NCI-H1694 treated with DMSO at 0.1 percent for 48 hours (cell line): ENCODE data around the gene KITLG.
"Not testable (repeated sequence)": the region's sequence is repeated elsewhere in the genome, so short reads cannot be mapped to it uniquely, and the experiment has no call there.

Experiments used
- DNase-seq: peaks from one replicate; lab custom pipeline; 2025; lab: John Stamatoyannopoulos, UW

Gene KITLG

DNA sequence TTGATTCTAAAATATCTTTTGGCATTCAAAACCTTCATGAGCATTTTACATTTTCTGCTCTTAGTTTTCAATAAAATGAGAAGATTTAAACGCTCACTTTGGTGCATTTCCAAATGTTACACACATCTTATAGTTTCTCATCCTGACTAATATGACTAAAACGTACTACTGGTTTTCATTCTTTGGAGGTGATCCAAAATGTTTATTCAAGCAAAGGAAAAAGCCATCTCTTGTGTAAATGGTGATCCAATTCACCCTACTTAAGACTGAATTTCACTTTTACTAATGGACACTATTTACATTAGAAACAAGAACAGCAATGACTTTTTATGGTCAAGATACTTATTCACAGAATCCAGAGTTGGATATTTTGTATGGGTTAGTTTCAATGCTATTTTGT lies 86.6 kb downstream of the KITLG start:
- DNase-seq: no peak

DNA sequence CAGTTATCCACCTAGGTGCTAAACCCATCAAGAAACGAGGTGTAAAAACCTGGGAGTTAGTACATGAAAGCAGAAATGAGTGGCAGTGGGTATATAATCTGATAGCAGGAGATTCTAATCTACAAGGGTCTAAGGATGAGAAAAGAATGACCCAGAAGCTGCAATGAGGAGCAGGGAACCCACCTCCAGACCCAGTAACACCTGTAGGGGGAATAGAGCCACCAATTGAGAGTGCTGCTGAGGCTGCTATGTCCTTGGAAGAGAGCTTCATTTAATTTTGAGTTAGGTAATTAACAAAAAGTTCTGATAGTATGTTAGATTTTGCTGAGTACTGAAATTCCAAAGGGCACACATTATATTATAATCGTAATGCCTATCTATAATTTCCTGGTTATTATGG lies 89.8 kb downstream of the KITLG start:
- DNase-seq: no peak

GRCh38 chr12:88472775-88473174 lies 107.5 kb downstream of the KITLG start:
- DNase-seq: no peak

GRCh38 chr12:88472248-88472647 lies 108.0 kb downstream of the KITLG start:
- no peak for DNase-seq

GRCh38 chr12:88471331-88472045 lies 108.8 kb downstream of the KITLG start:
- no peak for DNase-seq

DNA sequence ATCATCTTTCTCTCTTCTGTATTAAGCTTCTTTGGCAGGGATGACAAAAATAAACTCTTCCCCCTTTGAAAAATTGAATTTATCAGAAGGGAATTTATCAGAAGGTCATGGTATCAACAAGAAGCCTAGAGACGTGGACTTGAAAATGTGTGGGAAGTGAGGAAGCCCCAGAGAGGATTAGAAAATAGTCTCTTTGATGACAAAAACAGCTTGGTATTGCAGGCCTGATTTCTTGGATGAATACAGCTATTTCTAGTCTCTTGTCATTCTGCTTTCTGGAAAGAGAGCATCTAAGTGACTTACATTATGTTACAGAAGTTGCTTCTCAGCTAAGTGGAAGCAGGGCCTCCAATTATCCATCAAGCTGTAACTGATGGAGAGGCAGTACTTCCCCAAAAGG lies 111.1 kb downstream of the KITLG start:
- DNase-seq: no peak

- DNase-seq: no peak
These were observed 111.7 kb downstream of the KITLG start for GRCh38 chr12:88468581-88468980.

DNA sequence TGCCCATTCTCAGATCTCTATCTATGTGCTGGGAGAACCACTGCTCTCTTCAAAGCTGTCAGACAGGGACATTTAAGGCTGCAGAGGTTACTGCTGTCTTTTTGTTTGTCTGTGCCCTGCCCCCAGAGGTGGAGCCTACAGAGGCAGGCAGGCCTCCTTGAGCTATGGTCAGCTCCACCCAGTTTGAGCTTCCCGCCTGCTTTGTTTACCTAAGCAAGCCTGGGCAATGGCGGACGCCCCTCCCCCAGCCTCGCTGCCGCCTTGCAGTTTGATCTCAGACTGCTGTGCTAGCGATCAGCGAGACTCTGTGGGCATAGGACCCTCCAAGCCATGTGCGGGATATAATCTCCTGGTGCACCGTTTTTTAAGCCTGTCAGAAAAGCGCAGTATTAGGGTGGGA lies 113.6 kb downstream of the KITLG start:
- DNase-seq: not testable (repeated sequence)

DNA sequence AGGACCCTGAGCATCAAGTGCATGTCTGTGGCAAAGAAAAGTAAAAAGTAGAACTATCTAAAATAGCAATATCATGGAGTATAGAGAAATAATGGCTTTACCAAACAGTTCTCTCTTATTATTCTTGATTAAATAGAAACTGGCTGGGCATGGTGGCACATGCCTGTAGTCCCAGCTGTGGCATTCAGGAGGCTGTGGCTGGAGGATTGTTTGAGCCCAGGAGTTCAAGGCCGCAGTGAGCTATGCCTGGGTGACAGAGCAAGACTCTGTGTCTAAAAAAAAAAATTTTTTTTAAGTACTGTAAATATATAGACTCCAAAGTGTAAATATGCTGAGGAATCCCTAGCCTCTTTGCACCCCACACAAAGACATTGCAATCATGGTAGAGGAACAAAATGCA lies 121.9 kb downstream of the KITLG start:
- no peak for DNase-seq

- no peak for DNase-seq
These were observed 126.9 kb downstream of the KITLG start for GRCh38 chr12:88453323-88453722.

GRCh38 chr12:88451205-88451604 lies 129.1 kb downstream of the KITLG start:
- no peak for DNase-seq

DNA sequence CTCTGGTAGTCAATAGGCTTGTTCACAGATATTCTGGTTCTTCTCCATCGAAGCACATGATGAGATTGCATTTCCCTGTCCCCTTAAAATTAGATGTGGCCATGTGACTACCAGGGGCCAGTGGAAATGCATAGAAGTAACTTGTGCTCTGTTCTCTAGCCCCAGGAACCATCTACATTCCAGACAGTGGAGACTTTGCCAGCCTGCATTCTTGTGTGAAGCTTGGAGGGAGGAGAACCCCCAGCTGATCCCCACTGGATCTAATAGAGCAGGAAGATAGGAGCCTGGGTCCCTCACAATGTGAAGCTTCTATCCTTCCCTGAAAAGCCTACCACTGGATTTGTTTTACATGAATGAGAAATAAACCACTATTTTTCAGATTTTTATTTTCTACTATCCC lies 130.1 kb downstream of the KITLG start:
- DNase-seq: no peak

DNA sequence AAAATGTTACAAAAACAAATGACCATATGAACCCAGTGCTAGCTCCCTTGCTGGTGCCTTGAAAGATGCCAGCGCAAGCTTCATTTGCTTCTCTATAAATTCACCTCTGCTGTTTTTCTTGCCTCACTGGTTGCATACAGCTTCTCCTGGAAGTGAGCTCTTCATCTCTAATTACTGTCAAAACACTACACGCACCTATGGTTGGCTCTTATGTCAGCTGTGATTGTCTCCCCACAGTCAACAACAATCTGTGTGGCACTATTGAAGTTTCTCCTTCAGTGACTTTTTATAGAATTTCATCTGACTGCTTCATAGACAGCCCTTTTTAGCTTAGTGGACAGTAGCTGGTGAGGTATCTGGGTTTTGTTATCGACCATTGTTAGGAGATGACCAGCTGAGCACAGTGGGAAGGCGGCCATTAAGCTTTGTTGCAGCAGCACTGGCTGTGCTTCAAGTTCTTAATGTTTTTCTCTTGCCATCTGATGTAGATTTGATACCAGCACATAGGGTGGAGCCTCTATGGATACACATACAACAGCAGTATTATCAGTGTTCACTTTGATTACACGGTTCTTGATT lies 131.8 kb downstream of the KITLG start:
- DNase-seq: no peak

DNA sequence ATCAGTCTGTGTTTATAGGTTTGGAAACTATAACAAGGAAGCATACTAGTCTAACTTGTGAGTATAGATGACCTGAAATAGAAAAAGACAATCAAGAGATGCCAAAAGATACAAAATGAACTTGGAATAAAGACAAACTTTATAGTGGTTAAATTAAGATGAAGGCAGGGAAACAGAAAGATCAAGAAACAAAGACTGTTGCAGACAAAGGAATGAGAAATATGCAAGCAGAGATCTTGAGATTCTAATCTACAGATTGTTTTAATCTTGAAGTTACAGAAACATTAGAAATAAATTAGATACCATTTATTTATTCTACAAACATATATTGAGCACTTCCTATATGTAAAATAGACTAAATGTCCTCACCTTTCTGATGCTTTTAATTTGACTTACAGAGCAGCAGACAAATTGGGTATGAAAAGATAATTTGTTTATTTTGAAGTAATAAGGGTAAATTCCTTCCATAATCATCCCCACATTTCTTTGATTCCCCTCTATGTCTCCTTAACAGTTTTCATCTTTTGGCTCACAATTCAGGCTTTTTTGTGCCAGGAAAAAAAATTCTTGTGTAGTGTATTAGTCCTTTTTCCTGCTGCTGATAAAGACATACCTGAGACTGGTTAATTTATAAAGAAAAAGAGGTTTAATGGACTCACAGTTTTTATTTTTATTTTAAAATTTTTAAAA lies 134.4 kb downstream of the KITLG start:
- no peak for DNase-seq

- DNase-seq: no peak
These were observed 135.8 kb downstream of the KITLG start for GRCh38 chr12:88444481-88444880.
